Endothelial cell of coronary artery (primary cell): Measurements from ENCODE around the gene HOXB13. TPM values are rescaled to one million over a fixed set of nuclear protein-coding genes. Genes with fewer than 3 reads are reported as not detected.

Source experiments
- total RNA-seq: library from RNA; depleted of rRNA; stranded (reverse); fragments of >200 nt; gene quantifications from 2 replicates; pipeline ENCODE4 v1.2.3, GENCODE V29; 2014

Gene HOXB13
- total RNA-seq = not detected in 2 replicates

GRCh38 chr17:48728232-48729231, at the start of gene HOXB13:
HOXB13 (minus strand) TSS chr17:48728750; CDS start chr17:48728593, 157 bp downstream.

GRCh38 chr17:48722915-48723422, 5.6 kb downstream of the HOXB13 start, which contains the start of gene PRAC2:
PRAC2 (plus strand) TSS chr17:48723185; CDS start chr17:48724411, 1,226 bp downstream.

GRCh38 chr17:48722201-48722907, 6.2 kb downstream of the HOXB13 start, which contains the start of gene PRAC1:
PRAC1 (minus strand) TSS chr17:48722518; CDS start chr17:48722392, 126 bp downstream.

Other genes with a start within 250 kb of the HOXB13 start
- not detected in 2 replicates for gene HOXB1, start 197.7 kb downstream of the HOXB13 start, total RNA-seq
- gene HOXB2, start 183.6 kb downstream of the HOXB13 start, total RNA-seq = 4.3 and 4.8 TPM in 2 replicates
- gene HOXB4, start 150.4 kb downstream of the HOXB13 start, total RNA-seq = 4.9 and 6.0 TPM in 2 replicates
- gene HOXB3, start 138.5 kb downstream of the HOXB13 start, total RNA-seq = 9.1 and 12.2 TPM in 2 replicates
- gene HOXB5, start 135.0 kb downstream of the HOXB13 start, total RNA-seq = 0.09 TPM in 2 replicates
- 1.3 and 2.8 TPM in 2 replicates for gene HOXB6, start 123.8 kb downstream of the HOXB13 start, total RNA-seq
- gene HOXB7, start 117.7 kb downstream of the HOXB13 start, total RNA-seq = 0.90 and 2.2 TPM in 2 replicates
- gene HOXB8, start 113.5 kb downstream of the HOXB13 start, total RNA-seq = not detected in 2 replicates
- gene HOXB9, start 102.4 kb downstream of the HOXB13 start, total RNA-seq = not detected in 2 replicates
- not detected in 2 replicates for gene PRAC1, start 6.2 kb downstream of the HOXB13 start, total RNA-seq
- gene PRAC2, start 5.6 kb downstream of the HOXB13 start, total RNA-seq = not detected in 2 replicates
- not detected in 2 replicates for gene TTLL6, start 88.5 kb upstream of the HOXB13 start, total RNA-seq
- 25.5 and 51.8 TPM in 2 replicates for gene CALCOCO2, start 102.3 kb upstream of the HOXB13 start, total RNA-seq
- 26.1 and 71.1 TPM in 2 replicates for gene ATP5MC1, start 164.0 kb upstream of the HOXB13 start, total RNA-seq
- 54.3 and 56.1 TPM in 2 replicates for gene UBE2Z, start 179.7 kb upstream of the HOXB13 start, total RNA-seq
- gene SNF8, start 216.1 kb upstream of the HOXB13 start, total RNA-seq = 106 and 147 TPM in 2 replicates
- not detected in 2 replicates for gene GIP, start 239.8 kb upstream of the HOXB13 start, total RNA-seq